Activated CD4-positive, alpha-beta T cell treated with anti-CD3 and anti-CD28 coated beads, Interleukin-2, amount 10 ng/mL, durations not matched to agents 24 days and 14 days (primary cell): ENCODE results near the gene TTC12. TPM values are rescaled to one million over a fixed set of nuclear protein-coding genes. Genes with fewer than 3 reads are reported as not detected.

Source experiments
- DNase-seq: peaks from one replicate; pipeline ENCODE4 v3.0.0; 2022
- H3K27ac Mint-ChIP-seq: one replicate; pipeline ENCODE4 v1.8.0; 2022; ENCODE audit warnings: mild to moderate bottlenecking, mixed read lengths
- H3K27me3 Mint-ChIP-seq: one replicate; pipeline ENCODE4 v1.8.0; 2022; ENCODE audit warnings: mixed read lengths
- H3K36me3 Mint-ChIP-seq: one replicate; pipeline ENCODE4 v1.8.0; 2022; ENCODE audit warnings: low read depth, mild to moderate bottlenecking, mixed read lengths
- H3K4me1 Mint-ChIP-seq: one replicate; pipeline ENCODE4 v1.8.0; 2021; ENCODE audit warnings: mixed read lengths
- H3K4me3 Mint-ChIP-seq: one replicate; pipeline ENCODE4 v1.8.0; 2022; ENCODE audit warnings: mild to moderate bottlenecking, moderate library complexity, mixed read lengths
- H3K9me3 Mint-ChIP-seq: one replicate; pipeline ENCODE4 v1.8.0; 2021; ENCODE audit warnings: mixed read lengths
- intact Hi-C: fragments of 100-400 bp; cut with micrococcal nuclease; formaldehyde crosslinking; loops from one replicate; pipeline ENCODE4 v1.15.1; 2023
- total RNA-seq: library from RNA; stranded (reverse); gene quantifications from 2 replicates; pipeline ENCODE4 v1.2.3, GENCODE V29; 2022

TTC12 gene
- total RNA-seq, 1 donor from 2014 or later: 5.3 TPM

- no peaks in the 10 kb centered on the region for H3K36me3 Mint-ChIP-seq
Observed at GRCh38 chr11:113277907-113278306, 36.5 kb upstream of the TTC12 start.

GRCh38 chr11:113278481-113278880, 35.9 kb upstream of the TTC12 start:
- no peaks in the 10 kb centered on the region for H3K36me3 Mint-ChIP-seq
- intact Hi-C loops: no loop called here
- no peak overlapping the region for H3K4me3 Mint-ChIP-seq
- H3K27ac Mint-ChIP-seq: no peak overlapping the region
- no peak for DNase-seq
- no peaks in the 10 kb centered on the region for H3K27me3 Mint-ChIP-seq
- no peaks in the 10 kb centered on the region for H3K4me1 Mint-ChIP-seq
- H3K9me3 Mint-ChIP-seq: no peaks in the 10 kb centered on the region

More at GRCh38 chr11:113277907-113278306, 36.5 kb upstream of the TTC12 start:
- no peaks in the 10 kb centered on the region for H3K4me1 Mint-ChIP-seq
- no peak overlapping the region for H3K27ac Mint-ChIP-seq
- no peak for DNase-seq
- H3K9me3 Mint-ChIP-seq: no peaks in the 10 kb centered on the region
- H3K4me3 Mint-ChIP-seq: no peak overlapping the region
- intact Hi-C loops: no loop called here
- H3K27me3 Mint-ChIP-seq: no peaks in the 10 kb centered on the region

DNA sequence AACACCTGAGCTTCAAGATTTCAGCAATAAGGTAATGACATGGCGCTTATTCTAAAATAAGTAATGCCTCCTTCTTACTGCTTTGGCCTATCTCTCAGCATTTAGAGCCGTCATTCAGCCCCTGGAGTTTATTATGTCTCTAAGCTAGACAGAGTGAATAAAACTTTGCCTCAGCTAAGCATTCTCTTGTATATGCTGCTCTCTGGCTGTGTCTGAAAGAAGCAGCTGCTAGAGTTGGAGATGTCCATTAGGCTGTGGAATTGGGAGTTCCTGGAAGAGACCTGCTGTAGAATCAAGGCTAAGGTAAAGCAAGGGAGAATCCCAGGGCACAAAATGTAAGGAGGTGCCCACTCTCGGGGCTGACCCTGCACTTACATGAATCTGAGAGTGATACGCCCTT, 35.5 kb upstream of the TTC12 start:
- Mint-ChIP-seq H3K36me3 (no peaks in the 10 kb centered on the region), H3K4me1 (no peaks in the 10 kb centered on the region), H3K27ac (no peak overlapping the region), H3K4me3 (no peak overlapping the region), H3K9me3 (no peaks in the 10 kb centered on the region), H3K27me3 (no peaks in the 10 kb centered on the region)
- intact Hi-C loops: no loop called here
- no peak for DNase-seq

DNA sequence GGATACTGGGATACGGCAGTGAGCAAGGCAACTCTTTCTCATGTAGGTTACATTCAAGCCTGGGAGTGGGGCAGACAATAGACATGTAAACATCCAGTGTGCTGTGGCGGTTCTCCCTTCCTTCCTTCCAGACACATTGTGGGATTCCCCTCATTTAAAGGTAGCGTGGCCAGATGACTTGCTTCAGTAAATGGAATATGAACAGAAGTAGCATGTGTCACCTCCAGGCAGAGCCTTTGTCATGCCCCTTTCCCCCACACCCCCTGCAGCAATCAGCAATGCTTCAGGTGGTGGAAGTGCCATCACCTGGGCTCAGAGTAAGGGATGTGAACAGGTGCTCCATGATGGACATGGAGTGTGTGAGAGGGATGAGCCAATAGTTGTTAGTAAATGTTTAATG, 34.8 kb upstream of the TTC12 start:
- intact Hi-C loops: no loop called here
- no peak overlapping the region for H3K27ac Mint-ChIP-seq
- H3K4me1 Mint-ChIP-seq: no peaks in the 10 kb centered on the region
- H3K27me3 Mint-ChIP-seq: no peaks in the 10 kb centered on the region
- DNase-seq: no peak
- no peaks in the 10 kb centered on the region for H3K9me3 Mint-ChIP-seq
- H3K36me3 Mint-ChIP-seq: no peaks in the 10 kb centered on the region
- H3K4me3 Mint-ChIP-seq: no peak overlapping the region

DNA sequence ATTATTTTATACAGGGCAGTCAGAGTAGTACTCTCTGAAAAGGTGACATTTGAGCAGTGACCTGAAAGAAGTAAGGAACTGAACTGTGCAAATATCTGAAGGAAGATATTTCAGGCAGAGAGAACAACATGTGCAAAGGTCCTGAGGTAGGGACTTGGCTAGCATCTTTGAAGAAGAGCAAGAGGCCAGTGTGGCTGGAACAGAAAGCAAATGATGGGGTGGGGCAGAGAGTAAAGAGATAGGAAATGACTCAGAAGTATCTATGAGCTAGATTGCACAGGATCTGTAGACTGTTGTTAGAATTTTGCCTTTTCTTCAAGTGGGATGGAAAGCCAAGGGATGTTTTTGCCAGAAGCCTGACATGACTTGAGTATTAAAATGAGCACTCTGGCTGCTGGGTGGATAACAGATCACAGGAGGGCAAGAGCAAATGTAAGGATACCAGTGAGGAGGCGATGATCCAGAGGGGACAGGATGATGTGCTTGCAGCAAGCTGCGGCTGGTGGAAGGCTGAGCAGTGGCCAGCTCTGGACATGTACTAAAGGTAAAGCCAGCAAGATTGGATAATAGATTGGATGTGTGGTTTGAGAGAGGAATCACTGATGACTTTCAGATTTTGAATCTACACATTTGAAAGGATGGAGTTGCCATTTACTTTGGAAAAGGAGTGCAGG, 33.2 kb upstream of the TTC12 start:
- H3K27ac Mint-ChIP-seq: no peak overlapping the region

DNA sequence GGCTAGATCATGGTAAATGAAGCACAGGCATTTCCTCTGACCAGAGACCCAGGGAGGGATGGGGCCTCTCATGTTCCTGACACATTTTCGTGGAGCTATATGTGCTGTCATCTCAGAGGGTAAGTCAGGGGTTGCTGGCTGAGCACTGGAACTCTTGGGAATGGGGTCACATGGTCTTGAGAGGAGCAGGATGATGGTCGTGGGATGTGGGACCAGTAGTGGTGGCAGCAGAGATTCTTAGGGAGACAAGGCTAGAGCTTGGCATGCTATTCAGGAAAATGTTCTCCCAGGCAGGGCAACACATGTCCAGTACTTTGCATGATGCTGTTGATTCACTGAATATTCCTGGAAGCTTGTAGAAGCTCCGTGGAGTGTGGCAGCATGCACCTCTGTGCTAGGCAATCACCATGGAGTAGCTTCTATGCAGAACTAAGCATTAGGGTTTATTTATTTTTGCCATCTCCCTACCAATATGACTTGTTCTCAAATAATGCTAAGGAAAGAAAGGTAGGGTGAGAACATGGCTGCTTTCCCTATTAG, 31.4 kb upstream of the TTC12 start:
- Mint-ChIP-seq H3K4me3 (no peak overlapping the region), H3K9me3 (no peaks in the 10 kb centered on the region), H3K27ac (no peak overlapping the region), H3K27me3 (no peaks in the 10 kb centered on the region), H3K36me3 (no peaks in the 10 kb centered on the region), H3K4me1 (no peaks in the 10 kb centered on the region)
- no peak for DNase-seq
- intact Hi-C loops: loop anchor here (10.0 kb wide), 1 partner anchor 478 kb away; no protein-coding TSS in a partner anchor

More for the DNA sequence above, 33.2 kb upstream of the TTC12 start:
- Mint-ChIP-seq H3K4me3 (no peak overlapping the region), H3K27me3 (no peaks in the 10 kb centered on the region), H3K36me3 (no peaks in the 10 kb centered on the region), H3K4me1 (no peaks in the 10 kb centered on the region), H3K9me3 (no peaks in the 10 kb centered on the region)
- intact Hi-C loops: loop anchor here (10.0 kb wide), 1 partner anchor 476 kb away; no protein-coding TSS in a partner anchor
- no peak for DNase-seq

DNA sequence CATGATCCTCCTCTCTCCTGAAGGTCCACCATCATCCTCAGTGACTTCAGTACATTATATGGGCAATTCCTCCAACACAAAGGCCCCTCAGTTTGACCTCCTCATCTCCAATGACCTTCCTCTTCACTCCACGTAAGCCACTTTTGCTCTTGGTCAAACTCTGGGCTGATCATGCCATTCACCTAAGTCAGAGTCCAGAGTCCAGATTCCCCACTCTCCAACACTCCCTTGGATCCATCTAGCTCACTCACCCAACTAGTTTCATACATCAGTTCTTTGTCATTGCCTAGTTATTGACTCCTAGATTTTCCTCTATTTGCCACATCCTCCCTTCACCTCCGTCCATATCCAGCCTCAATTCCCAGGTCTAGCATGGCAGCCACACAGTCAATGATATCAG, 30.5 kb upstream of the TTC12 start:
- DNase-seq: no peak
- no peaks in the 10 kb centered on the region for H3K9me3 Mint-ChIP-seq
- intact Hi-C loops: loop anchor here (10.0 kb wide), 1 partner anchor 479 kb away; no protein-coding TSS in a partner anchor
- no peaks in the 10 kb centered on the region for H3K4me1 Mint-ChIP-seq
- no peak overlapping the region for H3K27ac Mint-ChIP-seq
- H3K4me3 Mint-ChIP-seq: no peak overlapping the region
- H3K36me3 Mint-ChIP-seq: no peaks in the 10 kb centered on the region
- no peaks in the 10 kb centered on the region for H3K27me3 Mint-ChIP-seq

GRCh38 chr11:113286009-113286408, 28.4 kb upstream of the TTC12 start:
- H3K9me3 Mint-ChIP-seq: no peaks in the 10 kb centered on the region
- intact Hi-C loops: loop anchor here (10.0 kb wide), 1 partner anchor 481 kb away; no protein-coding TSS in a partner anchor

DNA sequence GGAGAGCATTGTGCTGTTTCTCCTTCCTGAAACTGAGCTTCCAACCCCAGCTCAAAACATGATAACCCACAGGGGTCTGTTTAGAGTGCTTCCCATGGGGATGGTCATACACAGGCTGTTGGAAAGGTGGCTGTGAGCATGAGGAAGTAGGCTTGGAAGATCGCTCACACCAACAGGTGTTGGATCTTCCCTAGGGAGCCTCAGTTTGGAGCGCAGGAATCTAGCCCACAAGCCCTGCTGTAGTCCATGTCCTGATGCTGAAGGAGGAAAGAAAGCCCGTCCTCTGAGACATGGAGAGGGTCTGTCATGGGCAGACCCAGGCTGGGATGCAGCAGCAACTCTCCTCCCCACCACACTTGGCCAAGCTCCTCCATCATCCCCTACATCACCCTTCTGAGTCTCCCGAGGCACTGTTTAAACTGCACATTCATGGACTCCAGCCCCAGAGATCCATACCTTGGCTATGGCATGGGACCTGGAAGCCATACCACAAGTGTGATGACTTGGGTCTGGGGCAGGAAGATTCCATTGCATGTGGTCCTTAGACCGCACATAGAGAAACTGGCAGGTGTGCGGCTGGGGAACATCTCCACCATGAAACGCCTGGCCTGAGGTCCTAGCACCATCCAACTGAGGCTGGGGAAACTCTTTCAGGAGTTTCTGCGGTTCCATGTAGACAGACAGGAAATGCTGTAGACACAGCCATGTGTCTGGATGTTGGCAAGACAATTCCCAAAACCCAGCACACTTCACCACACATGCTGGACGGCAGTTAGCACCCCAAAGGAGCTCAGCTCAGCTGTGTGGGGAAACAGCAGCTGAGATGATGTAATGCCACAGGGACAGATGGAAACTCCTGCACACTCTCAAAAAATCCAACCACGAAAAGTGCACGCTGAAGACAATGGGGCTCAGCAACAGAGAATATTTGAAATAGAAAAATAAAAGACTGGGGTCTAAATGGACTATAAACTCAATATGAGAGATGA, 27.6 kb upstream of the TTC12 start:
- intact Hi-C loops: loop anchor here (10.0 kb wide), 1 partner anchor 482 kb away; no protein-coding TSS in a partner anchor
- Mint-ChIP-seq H3K4me1 (no peaks in the 10 kb centered on the region), H3K36me3 (no peaks in the 10 kb centered on the region), H3K27me3 (no peaks in the 10 kb centered on the region), H3K4me3 (no peak overlapping the region), H3K9me3 (no peaks in the 10 kb centered on the region), H3K27ac (no peak overlapping the region)
- no peak for DNase-seq

More at GRCh38 chr11:113286009-113286408, 28.4 kb upstream of the TTC12 start:
- H3K36me3 Mint-ChIP-seq: no peaks in the 10 kb centered on the region
- no peaks in the 10 kb centered on the region for H3K27me3 Mint-ChIP-seq
- no peak for DNase-seq
- no peaks in the 10 kb centered on the region for H3K4me1 Mint-ChIP-seq
- H3K27ac Mint-ChIP-seq: no peak overlapping the region
- H3K4me3 Mint-ChIP-seq: no peak overlapping the region

GRCh38 chr11:113287801-113288200, 26.6 kb upstream of the TTC12 start:
- intact Hi-C loops: loop anchor here (2.0 to 10.0 kb wide), 2 partner anchors 483 to 1069 kb away; no protein-coding TSS in a partner anchor
- no peaks in the 10 kb centered on the region for H3K36me3 Mint-ChIP-seq
- no peak overlapping the region for H3K4me3 Mint-ChIP-seq
- H3K9me3 Mint-ChIP-seq: no peaks in the 10 kb centered on the region
- no peak overlapping the region for H3K27ac Mint-ChIP-seq
- DNase-seq: no peak
- no peaks in the 10 kb centered on the region for H3K4me1 Mint-ChIP-seq
- peaks cover 2% of the 10 kb centered on the region for H3K27me3 Mint-ChIP-seq

DNA sequence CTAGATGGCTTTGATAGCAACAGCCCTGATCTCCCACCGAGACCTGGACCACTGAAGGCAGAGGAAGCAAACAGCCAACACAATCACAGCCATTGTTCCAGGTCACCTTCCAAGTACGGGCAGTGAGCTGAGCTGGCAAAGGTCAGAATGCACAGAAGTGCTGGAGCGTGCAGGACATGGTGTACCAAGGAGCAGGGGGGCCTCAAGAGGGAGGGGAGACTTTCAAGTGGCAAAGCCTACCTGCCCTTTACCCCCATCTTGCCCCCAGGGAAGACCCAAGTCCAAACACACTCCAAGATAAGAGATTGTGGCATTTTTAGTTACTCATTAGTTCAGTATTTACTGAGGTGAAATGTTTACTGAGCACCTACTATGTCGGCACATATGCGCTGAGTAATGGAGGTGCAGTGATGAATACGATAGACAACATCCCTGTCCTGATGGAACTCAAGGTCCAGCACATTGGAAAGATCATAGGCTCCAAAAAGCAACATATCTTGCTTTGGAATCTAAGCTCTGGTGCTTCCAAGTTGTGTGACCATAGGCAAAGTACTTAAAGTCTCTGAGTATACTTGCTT, 26.0 kb upstream of the TTC12 start:
- Mint-ChIP-seq H3K27ac (no peak overlapping the region), H3K9me3 (no peaks in the 10 kb centered on the region), H3K4me1 (no peaks in the 10 kb centered on the region), H3K4me3 (no peak overlapping the region), H3K36me3 (no peaks in the 10 kb centered on the region), H3K27me3 (peaks cover 2% of the 10 kb centered on the region)
- DNase-seq: no peak
- intact Hi-C loops: loop anchor here (2.0 to 10.0 kb wide), 2 partner anchors 484 to 1070 kb away; no protein-coding TSS in a partner anchor

DNA sequence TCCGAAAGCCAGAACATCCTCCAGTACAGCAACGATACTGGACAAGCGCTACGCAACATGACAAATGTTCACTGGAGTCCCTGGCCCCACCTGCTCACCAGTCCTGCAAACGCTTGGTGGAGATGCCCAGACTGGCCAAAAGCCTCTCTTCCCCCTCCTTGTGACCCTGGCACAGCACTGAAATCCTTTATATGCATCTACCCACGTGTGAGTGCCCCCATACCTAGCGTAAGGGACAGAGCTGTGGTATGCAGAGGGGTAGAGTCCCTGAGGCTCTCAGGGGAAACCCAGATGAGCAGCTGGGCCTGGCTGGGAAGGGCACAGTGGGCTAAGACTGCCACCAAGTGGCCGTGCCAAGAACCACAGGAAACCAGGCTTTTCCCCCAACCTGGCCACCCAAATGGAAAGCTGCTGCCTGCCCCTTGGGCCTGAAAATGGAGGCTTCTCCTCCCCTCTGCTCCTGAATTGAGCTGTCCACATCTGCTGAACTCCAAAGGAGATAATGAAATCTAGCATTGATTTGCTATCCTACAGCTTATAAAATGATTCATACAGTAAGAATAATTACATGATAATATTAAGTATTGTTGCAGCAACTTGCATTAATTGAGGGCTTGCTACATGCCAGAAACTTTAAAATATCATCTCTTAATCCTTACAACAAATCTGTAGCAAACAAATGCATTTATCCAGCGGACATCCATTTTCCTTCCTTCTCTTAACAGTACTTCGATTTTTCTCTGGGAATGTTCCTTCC, 24.8 kb upstream of the TTC12 start:
- Mint-ChIP-seq H3K36me3 (no peaks in the 10 kb centered on the region), H3K27ac (no peak overlapping the region), H3K4me1 (no peaks in the 10 kb centered on the region), H3K27me3 (peaks cover 5% of the 10 kb centered on the region), H3K4me3 (no peak overlapping the region), H3K9me3 (no peaks in the 10 kb centered on the region)
- intact Hi-C loops: loop anchor here (1.0 to 10.0 kb wide), 4 partner anchors 485 to 1071 kb away; no protein-coding TSS in a partner anchor
- DNase-seq: peak; percentile 90

DNA sequence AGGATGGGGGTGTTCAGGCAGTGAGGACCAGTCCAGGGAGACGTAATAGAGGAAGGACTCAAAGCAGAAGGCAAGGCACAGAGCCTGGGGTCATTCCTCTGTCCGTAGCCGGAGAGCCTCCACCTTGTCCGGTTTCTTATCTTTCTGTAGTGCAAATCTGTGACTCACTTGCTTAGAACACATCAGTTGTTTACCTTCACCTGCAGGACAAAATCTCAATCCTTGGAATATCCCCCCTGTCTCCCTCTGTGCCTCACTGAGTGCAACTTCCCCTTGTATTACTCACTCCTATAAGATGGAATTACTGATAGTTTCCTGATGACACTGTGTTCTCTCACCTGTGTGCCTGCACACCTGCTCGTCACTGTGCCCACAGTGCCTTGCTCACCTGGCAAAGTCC, 20.4 kb upstream of the TTC12 start:
- H3K4me1 Mint-ChIP-seq: no peaks in the 10 kb centered on the region
- H3K4me3 Mint-ChIP-seq: no peak overlapping the region
- H3K27me3 Mint-ChIP-seq: peaks cover 15% of the 10 kb centered on the region
- intact Hi-C loops: no loop called here
- no peaks in the 10 kb centered on the region for H3K9me3 Mint-ChIP-seq
- no peaks in the 10 kb centered on the region for H3K36me3 Mint-ChIP-seq
- no peak overlapping the region for H3K27ac Mint-ChIP-seq
- DNase-seq: no peak
